ENCODE data around the gene METTL21C. TPM values are rescaled to one million over a fixed set of nuclear protein-coding genes. Genes with fewer than 3 reads are reported as not detected.

Gene METTL21C
- total RNA-seq, 2 donors from 2014 or later, result not detected

DNA sequence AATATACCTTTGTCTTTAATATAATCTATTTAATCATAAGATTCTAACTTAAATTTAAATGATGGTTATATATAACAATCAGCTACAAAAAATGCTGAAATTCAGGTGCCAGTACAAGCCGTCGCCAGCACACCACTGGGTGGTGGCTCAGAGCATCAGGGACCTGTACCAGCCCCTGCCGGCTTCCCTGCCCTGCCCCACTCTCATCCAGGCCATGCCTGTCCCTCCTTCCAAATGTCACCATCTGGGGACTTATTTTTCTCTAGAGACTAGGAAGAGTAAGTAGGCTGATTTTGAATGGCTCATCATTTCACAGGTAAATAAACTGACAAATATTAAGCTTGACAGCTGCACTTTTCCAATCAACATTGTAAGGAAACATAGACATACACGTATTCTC, 1.6 kb downstream of the METTL21C start:
- Histone ChIP-seq H3K27me3 (peaks cover 3% of the 10 kb centered on the region), H3K36me3 (no peaks in the 10 kb centered on the region)
- TF ChIP-seq, protein P1, sequence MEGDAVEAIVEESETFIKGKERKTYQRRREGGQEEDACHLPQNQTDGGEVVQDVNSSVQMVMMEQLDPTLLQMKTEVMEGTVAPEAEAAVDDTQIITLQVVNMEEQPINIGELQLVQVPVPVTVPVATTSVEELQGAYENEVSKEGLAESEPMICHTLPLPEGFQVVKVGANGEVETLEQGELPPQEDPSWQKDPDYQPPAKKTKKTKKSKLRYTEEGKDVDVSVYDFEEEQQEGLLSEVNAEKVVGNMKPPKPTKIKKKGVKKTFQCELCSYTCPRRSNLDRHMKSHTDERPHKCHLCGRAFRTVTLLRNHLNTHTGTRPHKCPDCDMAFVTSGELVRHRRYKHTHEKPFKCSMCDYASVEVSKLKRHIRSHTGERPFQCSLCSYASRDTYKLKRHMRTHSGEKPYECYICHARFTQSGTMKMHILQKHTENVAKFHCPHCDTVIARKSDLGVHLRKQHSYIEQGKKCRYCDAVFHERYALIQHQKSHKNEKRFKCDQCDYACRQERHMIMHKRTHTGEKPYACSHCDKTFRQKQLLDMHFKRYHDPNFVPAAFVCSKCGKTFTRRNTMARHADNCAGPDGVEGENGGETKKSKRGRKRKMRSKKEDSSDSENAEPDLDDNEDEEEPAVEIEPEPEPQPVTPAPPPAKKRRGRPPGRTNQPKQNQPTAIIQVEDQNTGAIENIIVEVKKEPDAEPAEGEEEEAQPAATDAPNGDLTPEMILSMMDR (IDR thresholded peaks at IDR 0.05), result no peak

DNA sequence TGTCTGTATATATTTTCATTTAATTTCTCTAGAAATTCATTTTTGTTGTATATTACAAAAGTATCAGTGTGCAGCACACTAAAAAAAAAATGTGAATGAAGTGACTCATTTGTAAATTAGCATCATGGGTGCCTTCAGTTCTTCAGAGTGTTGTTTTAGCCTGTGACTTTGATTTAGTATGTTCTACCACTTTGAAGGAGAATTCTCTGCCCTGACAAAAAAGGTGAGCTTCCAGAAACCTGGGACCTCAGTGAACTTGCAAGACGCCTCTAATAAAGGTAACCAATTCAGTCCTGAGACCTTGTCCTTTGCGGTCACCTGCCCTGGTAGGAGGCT, 2.4 kb downstream of the METTL21C start:
- H3K27ac ChIP-seq, result no peak overlapping the region
- H3K9ac ChIP-seq (ENCODE audit: low read depth in 2 of 2, low read length in 2 of 2), result no peak overlapping the region
- TF ChIP-seq, protein P1 (IDR thresholded peaks at IDR 0.05), result no peak
- no peaks in the 10 kb centered on the region for H3K4me1 ChIP-seq
- no peak for DNase-seq
- H3K9me3 ChIP-seq, result no peaks in the 10 kb centered on the region
- intact Hi-C loops (cut with DNase I), result no loop called here
- no peak overlapping the region for H3K4me3 ChIP-seq
- no peaks in the 10 kb centered on the region for H3K36me3 ChIP-seq
- H3K27me3 ChIP-seq, result peaks cover 3% of the 10 kb centered on the region

More for the DNA sequence above, 1.6 kb downstream of the METTL21C start:
- no peak overlapping the region for H3K27ac ChIP-seq
- no peaks in the 10 kb centered on the region for H3K9me3 ChIP-seq
- H3K4me1 ChIP-seq, result no peaks in the 10 kb centered on the region
- intact Hi-C loops (cut with DNase I), result no loop called here
- H3K4me3 ChIP-seq, result no peak overlapping the region
- no peak for DNase-seq
- H3K9ac ChIP-seq (ENCODE audit: low read depth in 2 of 2, low read length in 2 of 2), result no peak overlapping the region

DNA sequence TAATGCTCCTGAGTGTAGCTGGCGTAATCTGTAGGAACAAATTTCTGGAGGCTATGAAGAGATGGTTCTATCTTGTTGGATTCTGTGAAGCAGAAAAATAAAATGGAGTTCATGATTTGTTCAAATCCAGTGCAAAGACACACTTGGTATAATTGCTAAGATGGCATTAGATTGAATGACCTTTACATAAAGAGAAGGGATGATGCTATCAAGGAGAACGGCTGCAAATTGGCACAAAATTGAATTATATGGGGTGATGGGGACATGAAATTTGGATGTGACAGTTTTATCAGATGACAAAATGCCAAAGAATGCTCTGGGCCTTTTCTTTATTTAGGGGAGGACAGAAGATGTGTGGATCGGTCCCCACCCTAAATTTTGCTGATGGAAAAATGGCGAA, 4.0 kb downstream of the METTL21C start:
- intact Hi-C loops (cut with DNase I), result no loop called here
- no peak overlapping the region for H3K27ac ChIP-seq

GRCh38 chr13:102688306-102688973, 6.4 kb downstream of the METTL21C start:
- no peak overlapping the region for H3K27ac ChIP-seq
- intact Hi-C loops (cut with DNase I), result no loop called here
- no peaks in the 10 kb centered on the region for H3K36me3 ChIP-seq
- TF ChIP-seq, protein P1 (IDR thresholded peaks at IDR 0.05), result no peak
- DNase-seq, result no peak
- H3K4me3 ChIP-seq, result no peak overlapping the region
- H3K9me3 ChIP-seq, result no peaks in the 10 kb centered on the region
- no peak overlapping the region for H3K9ac ChIP-seq (ENCODE audit: low read depth in 2 of 2, low read length in 2 of 2)
- H3K27me3 ChIP-seq, result peaks cover 3% of the 10 kb centered on the region
- no peaks in the 10 kb centered on the region for H3K4me1 ChIP-seq

More for the DNA sequence above, 4.0 kb downstream of the METTL21C start:
- H3K4me3 ChIP-seq, result no peak overlapping the region
- no peaks in the 10 kb centered on the region for H3K36me3 ChIP-seq
- H3K9me3 ChIP-seq, result no peaks in the 10 kb centered on the region
- TF ChIP-seq, protein P1 (IDR thresholded peaks at IDR 0.05), result no peak
- H3K9ac ChIP-seq (ENCODE audit: low read depth in 2 of 2, low read length in 2 of 2), result no peak overlapping the region
- H3K27me3 ChIP-seq, result peaks cover 3% of the 10 kb centered on the region
- no peaks in the 10 kb centered on the region for H3K4me1 ChIP-seq
- DNase-seq, result no peak

DNA sequence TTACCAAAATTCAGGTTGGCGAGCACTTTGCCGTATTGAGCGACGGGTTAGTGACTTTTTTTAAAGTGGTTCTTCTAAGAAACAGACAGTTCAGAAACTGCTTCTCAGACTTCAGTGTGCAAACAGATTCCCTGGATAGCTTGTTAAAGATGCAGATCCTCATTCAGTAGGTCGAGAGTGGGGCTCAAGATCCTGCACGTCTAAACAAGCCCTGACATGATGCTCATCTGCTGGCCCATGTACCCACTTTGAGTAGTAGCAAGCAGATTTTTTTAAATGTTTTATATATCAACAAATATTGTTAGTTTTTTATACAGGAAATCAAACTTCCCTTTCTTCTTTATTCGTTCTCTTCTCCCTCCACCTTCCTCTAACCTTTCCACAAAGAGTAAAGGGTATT, 7.3 kb downstream of the METTL21C start:
- H3K27ac ChIP-seq, result no peak overlapping the region
- no peak overlapping the region for H3K4me3 ChIP-seq
- H3K9ac ChIP-seq (ENCODE audit: low read depth in 2 of 2, low read length in 2 of 2), result no peak overlapping the region
- DNase-seq, result no peak
- no peaks in the 10 kb centered on the region for H3K36me3 ChIP-seq
- intact Hi-C loops (cut with DNase I), result no loop called here
- H3K9me3 ChIP-seq, result no peaks in the 10 kb centered on the region
- TF ChIP-seq, protein P1 (IDR thresholded peaks at IDR 0.05), result no peak
- H3K27me3 ChIP-seq, result no peaks in the 10 kb centered on the region
- H3K4me1 ChIP-seq, result no peaks in the 10 kb centered on the region
